NCI-H526 treated with DMSO at 0.1 percent for 48 hours (cell line): ENCODE measurements around the gene THBD.

Source experiments
- DNase-seq: peaks from one replicate; lab custom pipeline; 2025; lab: John Stamatoyannopoulos, UW

Gene THBD, protein sequence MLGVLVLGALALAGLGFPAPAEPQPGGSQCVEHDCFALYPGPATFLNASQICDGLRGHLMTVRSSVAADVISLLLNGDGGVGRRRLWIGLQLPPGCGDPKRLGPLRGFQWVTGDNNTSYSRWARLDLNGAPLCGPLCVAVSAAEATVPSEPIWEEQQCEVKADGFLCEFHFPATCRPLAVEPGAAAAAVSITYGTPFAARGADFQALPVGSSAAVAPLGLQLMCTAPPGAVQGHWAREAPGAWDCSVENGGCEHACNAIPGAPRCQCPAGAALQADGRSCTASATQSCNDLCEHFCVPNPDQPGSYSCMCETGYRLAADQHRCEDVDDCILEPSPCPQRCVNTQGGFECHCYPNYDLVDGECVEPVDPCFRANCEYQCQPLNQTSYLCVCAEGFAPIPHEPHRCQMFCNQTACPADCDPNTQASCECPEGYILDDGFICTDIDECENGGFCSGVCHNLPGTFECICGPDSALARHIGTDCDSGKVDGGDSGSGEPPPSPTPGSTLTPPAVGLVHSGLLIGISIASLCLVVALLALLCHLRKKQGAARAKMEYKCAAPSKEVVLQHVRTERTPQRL

DNA sequence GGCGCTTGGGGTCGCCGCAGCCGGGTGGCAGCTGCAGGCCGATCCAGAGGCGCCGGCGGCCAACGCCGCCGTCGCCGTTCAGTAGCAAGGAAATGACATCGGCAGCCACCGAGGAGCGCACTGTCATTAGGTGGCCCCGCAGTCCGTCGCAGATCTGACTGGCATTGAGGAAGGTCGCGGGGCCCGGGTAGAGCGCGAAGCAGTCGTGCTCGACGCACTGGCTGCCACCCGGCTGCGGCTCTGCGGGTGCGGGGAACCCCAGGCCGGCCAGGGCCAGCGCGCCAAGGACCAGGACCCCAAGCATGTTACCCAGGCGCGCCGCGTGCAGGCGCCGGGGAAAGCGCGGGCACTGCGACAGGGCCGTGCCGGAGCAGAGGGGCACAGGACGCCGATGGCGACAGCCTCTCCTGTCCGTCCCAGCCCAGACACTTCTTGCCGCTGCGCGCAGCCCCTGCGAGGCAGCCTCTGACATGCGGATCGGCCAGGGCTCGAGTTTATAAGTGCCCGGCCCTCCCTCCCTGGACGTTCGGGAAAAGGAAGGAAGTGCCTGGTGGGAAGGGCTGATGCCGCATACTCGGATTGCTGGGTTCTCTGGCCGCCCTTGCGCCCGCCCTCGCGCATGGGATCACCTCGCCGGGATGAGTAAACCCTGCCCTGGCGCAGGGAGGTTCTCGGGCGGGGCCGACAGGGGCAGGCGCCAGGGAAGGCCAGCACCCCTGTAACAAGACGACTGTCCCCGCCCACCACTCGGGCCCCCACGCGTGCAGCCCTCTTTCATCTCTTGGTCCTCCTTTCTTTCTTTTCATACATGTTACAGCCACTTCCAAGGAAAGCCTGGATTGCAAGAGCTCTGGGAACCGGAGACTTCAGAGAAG is at the start of gene THBD:
THBD (minus strand) TSS at position 472 of the 875 bp plus-strand sequence; CDS start at position 304, 168 bp downstream.
- no peak for DNase-seq

- DNase-seq = no peak
Measured at GRCh38 chr20:23097636-23098580, 48.4 kb upstream of the THBD start.

DNA sequence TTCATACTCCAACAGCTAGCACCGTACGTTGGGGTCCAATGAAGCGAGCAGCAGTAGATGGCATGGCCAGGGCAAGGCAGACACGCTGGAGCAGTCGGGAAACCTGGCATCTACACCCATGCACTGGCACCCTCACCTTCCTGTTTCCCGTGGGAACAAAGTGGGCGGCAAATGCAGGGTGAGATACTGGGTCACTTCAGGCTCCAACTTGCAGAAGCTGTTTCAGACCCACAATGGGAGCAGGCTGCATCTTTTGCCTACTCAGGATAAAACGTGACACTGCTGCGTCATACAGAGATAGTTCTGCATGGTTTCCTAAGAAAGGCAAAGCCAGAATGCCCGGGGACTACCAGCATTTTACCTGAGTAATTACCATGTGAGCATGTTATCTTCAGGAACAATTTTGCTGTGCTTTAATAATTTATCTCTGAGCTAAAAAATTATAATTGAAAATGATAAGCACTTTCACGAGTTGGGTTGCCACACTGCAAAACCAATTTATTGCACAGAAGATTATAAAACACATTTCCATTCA is 47.6 kb upstream of the THBD start:
- DNase-seq = no peak

DNA sequence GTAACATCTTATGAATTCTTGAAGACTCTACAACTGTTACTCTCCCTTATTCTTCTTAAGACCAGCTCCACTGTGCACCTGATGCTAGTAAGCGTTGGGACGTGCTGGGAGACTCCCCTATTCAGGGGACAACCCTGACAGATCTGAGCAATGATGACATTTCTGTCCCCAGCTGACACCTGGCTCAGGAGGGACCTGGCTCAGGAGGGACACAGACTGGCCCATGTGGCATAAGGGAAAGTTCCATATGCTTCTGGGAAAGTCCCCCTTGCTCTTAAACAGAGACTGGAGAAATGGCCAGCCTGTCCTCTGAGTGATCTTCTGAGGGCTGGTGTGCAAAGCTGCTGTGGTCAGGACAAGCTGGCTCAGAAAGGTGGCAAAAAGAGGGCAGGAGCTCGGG is 46.6 kb upstream of the THBD start:
- no peak for DNase-seq

DNA sequence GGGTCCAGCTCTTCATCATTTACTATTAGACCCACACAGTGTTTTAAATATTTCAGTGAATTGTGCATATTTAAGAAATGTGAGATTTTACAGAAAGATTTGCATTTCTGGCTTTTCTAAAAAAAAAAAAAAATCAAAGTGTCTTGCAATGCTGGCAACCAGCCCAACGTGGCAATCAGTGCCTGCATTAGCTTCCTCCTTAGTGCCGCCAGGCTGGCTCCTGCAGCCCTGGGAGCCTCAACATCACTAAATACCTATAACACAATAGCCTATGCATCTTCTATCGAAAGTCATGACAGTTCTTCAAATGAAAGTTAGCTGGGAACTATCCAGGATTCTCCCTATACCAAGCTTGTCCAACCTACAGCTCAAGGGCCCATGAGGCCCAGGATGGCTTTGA is 46.0 kb upstream of the THBD start:
- no peak for DNase-seq

- DNase-seq = no peak
Measured at GRCh38 chr20:23094927-23095326, 45.5 kb upstream of the THBD start.

- no peak for DNase-seq
Measured at GRCh38 chr20:23094213-23094896, 44.9 kb upstream of the THBD start.

- DNase-seq = no peak
Measured at GRCh38 chr20:23093613-23094012, 44.1 kb upstream of the THBD start.

DNA sequence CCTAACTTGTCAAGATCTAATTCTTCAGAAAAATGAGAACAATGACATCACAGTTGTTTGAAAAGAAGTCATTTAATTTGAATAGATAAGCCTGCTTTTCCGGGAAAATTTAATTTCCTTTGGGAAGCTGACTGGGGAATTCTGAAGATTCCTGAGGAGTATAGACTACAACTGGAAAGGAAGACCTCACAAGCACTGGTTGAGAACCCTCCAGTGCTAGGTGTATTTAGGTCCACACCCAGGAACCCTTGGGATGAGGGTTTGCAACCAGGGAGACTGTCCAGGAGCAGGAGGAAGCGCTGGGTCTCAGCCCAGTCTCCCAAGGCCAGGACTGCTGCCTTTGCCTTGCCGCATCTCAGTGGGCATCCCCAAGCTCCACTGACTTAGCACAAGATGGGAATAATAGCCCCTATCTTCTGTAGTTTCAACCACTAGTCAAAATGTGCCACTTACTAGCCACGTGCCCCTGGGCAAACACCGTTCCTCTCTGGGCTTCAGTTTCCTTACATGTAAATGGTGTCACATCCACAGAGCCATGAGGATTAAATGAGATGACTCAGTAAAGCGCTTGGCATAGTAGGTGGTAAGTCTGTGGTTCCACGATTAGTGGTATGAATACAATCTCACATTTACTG is 43.5 kb upstream of the THBD start:
- DNase-seq = no peak

DNA sequence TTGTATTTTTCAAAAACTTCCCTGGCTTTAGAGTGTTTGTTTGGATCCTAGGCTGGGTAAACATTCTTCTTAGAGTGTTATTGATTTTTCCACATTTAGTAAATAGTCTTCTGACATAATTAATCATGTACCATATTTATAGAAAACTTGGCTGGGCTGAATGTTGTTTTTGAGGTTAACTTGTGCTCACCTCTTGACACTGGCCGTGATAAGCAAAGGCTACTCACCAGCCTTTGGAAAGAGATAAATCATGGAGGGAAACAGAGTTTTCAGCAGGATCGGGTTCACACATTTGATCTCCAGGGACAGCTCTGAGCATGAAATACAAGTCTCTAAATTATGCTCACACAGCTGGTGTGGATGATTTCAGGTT is 42.9 kb upstream of the THBD start:
- no peak for DNase-seq

DNA sequence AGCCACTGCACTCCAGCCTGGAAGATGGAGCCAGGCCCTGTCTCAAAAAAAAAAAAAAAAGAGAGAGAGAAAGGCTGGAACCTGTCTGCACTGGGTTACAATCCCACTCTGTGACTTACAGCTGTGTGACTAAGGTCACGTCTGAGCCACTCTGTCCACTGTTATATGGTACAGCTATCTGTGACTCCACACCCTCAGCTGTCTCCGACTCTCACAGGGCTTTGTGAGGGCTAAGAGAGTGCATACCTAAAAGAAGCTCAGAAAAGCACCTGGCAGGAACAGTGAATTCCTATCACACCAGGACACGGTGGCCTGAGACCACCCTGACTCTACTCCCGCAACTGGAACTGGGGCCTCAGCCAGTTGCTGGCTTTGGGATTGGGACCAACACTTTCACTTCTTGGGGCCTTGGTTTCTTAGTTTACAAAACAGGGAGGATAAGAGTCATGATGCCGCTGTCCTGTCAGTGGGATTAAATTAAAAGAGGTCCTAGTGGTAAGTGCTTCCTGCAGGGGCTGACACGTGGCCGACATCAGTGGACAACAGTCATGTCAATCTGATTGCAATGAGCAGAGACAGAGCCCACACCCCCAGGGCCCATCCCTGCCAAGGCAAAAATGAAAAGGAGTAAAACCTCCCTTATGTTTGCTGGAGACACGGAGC is 42.4 kb upstream of the THBD start:
- no peak for DNase-seq

GRCh38 chr20:23090878-23091277 is 41.4 kb upstream of the THBD start:
- DNase-seq = no peak

GRCh38 chr20:23090147-23090546 is 40.7 kb upstream of the THBD start:
- no peak for DNase-seq

GRCh38 chr20:23088866-23089265 is 39.4 kb upstream of the THBD start:
- DNase-seq = no peak

DNA sequence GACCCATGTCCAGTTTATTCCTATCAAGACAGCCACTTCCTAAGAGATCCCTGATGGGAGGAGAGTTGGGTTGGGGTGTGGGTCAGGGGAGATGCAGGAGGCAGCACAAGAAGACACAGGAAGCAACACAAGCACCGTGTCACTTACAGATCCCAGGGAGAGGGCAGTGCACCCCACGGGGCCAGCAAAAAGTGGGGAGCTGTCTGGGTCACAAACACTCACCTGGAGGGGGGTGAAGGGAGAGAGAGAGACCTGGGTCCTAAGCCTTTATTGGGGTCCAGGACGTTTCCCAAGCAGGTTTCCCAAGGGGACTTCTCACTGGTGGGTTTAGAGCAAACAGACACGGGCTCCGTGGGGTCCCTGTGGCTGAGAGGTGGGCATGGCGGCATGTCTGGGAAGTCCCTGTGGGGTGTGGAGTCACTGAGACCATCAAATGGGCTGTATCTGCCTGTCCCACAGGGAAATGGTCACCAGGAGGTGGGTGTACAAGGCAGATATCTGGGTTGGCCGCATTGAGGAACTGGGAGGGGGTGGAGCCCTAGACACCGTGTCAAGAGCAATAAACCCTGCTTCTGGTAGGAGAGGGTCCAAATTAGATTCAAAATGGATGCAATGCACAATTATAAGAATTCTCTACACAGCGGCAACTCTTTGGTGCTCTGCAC is 38.2 kb upstream of the THBD start:
- DNase-seq = no peak

DNA sequence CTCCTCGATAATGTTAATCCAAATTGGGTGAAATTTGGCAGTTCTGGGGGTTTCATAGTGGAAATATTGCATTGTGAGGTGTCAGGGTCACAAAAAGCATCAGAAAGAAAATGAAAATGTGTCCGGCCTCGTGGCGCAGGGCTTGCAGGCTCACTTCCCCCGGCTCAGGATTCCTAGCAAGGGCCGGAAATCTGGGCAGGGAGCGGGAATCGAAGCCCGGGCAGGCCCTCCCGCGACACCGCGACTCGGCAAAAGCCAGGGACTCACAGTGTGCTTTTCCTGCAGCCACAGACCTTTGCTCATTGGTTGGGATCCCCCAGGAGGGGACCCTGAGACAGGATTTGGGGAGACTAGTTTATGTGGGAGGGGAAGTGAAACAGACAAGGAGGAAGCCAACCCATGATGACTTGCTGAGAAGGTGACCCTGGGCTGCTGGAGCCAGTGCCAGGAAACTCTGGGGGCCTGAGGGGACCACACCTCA is 37.5 kb upstream of the THBD start:
- DNase-seq = no peak

- no peak for DNase-seq
Measured at GRCh38 chr20:23086056-23086566, 36.6 kb upstream of the THBD start, which contains the start of gene CD93. CD93 (minus strand) TSS chr20:23086324; CDS start chr20:23086192, 132 bp downstream.

GRCh38 chr20:23085436-23086055 is 36.1 kb upstream of the THBD start:
- no peak for DNase-seq
